ENCODE results near the gene WDFY4.

Gene WDFY4

DNA sequence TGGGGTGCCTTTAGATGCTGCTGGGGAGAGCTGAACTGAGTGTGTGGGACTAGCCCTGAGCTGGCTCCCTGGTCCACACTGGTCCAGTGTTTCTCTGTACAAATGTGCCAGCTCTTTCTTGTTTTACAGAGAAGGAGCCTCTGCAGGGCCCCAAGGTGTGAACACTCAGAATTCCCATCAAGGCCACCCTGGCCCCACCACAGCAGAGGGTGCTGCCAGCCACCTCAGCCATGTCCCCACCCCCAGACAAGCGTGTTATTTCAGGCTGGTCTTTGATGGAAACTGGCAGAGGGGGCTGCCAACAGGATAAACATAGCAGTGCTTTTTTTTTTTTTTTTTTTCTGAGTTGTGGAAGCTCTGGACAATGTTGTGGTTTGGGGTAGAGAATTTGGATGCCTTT is 323.4 kb downstream of the WDFY4 start:
- no peak overlapping the region for H3K4me3 ChIP-seq
- H3K36me3 ChIP-seq = no peaks in the 10 kb centered on the region

DNA sequence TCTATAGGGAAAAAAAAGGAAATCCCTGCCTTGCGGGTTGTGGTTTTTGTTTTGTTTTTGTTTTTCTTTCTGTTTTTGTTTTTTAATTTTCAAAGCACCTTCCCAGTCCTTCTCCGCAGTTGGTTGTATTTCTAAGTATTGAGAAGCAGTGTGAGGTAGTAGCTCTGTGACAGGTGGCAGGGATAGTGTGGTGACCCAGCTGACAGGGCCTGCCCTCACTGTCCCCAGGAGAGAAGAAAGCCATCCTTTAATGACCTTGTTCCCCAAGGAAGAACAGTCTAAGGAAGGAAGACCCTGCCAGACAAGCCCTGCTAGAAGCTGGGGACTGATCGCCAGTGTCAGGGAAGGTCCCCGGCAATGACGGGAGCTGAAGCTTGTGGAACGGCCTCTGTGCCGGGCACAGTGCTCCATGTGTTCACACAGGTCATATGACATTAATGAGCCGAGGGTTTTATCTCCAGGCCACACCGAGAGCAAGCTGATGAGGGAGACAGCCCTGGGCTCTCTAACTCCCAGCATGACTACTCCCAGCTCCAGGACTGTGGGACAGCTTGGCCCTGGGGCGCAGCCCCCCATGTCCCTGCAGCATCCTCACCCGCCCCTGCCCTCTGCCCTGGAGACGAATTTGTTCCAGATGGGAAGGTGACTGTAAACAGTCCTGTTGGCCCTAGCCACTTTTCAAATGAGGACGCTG is 324.0 kb downstream of the WDFY4 start:
- Histone ChIP-seq H3K27ac (peak overlapping the region in 1 of 2 donors; percentile 30), H3K36me3 (no peaks in the 10 kb centered on the region), H3K9me3 (no peaks in the 10 kb centered on the region), H3K27me3 (no peaks in the 10 kb centered on the region), H3K4me3 (no peak overlapping the region), H3K4me1 (peaks cover 0 to 30% (median 19%) of the 10 kb centered on the region in 4 donors)
- no peak for DNase-seq
- intact Hi-C loops (cut with DNase I; ENCODE audit: low total_unique reads) = no loop called here
- TF ChIP-seq, protein P1, sequence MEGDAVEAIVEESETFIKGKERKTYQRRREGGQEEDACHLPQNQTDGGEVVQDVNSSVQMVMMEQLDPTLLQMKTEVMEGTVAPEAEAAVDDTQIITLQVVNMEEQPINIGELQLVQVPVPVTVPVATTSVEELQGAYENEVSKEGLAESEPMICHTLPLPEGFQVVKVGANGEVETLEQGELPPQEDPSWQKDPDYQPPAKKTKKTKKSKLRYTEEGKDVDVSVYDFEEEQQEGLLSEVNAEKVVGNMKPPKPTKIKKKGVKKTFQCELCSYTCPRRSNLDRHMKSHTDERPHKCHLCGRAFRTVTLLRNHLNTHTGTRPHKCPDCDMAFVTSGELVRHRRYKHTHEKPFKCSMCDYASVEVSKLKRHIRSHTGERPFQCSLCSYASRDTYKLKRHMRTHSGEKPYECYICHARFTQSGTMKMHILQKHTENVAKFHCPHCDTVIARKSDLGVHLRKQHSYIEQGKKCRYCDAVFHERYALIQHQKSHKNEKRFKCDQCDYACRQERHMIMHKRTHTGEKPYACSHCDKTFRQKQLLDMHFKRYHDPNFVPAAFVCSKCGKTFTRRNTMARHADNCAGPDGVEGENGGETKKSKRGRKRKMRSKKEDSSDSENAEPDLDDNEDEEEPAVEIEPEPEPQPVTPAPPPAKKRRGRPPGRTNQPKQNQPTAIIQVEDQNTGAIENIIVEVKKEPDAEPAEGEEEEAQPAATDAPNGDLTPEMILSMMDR (IDR thresholded peaks at IDR 0.05) = no peak

More for the DNA sequence above, 323.4 kb downstream of the WDFY4 start:
- Histone ChIP-seq H3K4me1 (peaks cover 0 to 29% (median 19%) of the 10 kb centered on the region in 4 donors), H3K27me3 (no peaks in the 10 kb centered on the region), H3K9me3 (no peaks in the 10 kb centered on the region), H3K27ac (peak overlapping the region in 1 of 2 donors; percentile 30)
- TF ChIP-seq, protein P1 (IDR thresholded peaks at IDR 0.05) = no peak
- no peak for DNase-seq
- intact Hi-C loops (cut with DNase I; ENCODE audit: low total_unique reads) = no loop called here

DNA sequence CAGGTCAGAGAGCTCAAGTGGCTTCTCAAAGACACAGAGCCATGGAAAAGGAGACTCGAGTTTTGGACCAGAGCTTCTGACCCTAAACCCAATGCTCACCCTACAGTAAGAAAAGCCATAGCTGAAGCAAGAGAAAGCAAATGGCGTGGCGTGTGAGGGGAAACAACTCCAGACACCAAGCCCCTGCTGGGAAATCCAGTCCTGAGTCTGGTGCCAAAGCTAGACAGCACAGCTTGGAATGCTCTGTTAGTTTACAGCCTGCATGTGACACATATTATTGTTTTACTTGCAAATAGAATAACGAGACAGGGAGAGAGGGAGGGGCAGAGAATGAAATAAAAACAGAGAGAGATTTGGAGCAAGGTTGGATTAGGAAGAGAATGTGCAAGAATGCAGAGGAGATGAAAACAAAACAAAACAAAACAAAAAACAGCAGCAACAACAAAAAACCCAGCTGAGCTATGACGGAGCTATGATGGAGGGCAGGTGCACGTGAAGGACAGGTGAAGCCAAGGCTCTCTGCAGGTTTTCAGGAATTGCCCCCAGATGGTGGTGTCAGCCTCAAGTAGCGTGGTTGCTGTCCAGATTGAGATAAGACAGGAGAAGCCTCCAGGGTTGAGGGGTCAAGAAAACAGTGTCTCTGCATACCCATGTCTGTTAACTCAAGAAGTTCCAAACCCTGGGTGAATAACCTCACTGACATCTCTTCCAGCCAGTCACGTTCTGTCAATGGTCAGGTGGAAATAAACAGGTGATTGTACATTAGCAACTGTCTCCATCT is 324.7 kb downstream of the WDFY4 start:
- Histone ChIP-seq H3K27ac (no peak overlapping the region), H3K4me3 (no peak overlapping the region), H3K4me1 (peaks cover 0 to 30% (median 19%) of the 10 kb centered on the region in 4 donors), H3K9me3 (no peaks in the 10 kb centered on the region), H3K27me3 (no peaks in the 10 kb centered on the region), H3K36me3 (no peaks in the 10 kb centered on the region)
- TF ChIP-seq, protein P1 (IDR thresholded peaks at IDR 0.05) = no peak
- intact Hi-C loops (cut with DNase I; ENCODE audit: low total_unique reads) = no loop called here
- no peak for DNase-seq

DNA sequence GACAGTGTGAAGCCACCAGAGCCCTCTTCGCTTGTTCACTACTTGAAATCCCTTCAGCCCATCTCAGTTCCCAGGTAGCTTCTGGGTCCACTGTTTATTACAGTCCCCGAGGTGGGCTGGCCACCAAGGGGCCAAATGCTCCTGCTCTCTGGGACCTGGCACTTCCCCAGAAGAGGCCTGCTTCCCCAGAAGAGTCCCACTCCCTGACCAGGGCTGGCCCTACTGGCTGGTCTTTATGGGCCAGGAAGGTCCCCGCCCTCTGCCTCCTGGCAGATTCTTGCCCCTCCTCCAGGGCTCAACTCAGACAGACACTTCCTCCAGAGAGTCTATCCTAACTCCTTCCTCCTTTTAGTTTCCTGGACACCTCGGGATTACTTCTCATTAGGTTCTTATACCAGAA is 325.6 kb downstream of the WDFY4 start:
- DNase-seq = no peak
- Histone ChIP-seq H3K4me1 (peaks cover 0 to 30% (median 19%) of the 10 kb centered on the region in 4 donors), H3K27ac (no peak overlapping the region), H3K27me3 (no peaks in the 10 kb centered on the region), H3K4me3 (no peak overlapping the region), H3K9me3 (no peaks in the 10 kb centered on the region), H3K36me3 (no peaks in the 10 kb centered on the region)
- intact Hi-C loops (cut with DNase I; ENCODE audit: low total_unique reads) = no loop called here
- TF ChIP-seq, protein P1 (IDR thresholded peaks at IDR 0.05) = no peak

DNA sequence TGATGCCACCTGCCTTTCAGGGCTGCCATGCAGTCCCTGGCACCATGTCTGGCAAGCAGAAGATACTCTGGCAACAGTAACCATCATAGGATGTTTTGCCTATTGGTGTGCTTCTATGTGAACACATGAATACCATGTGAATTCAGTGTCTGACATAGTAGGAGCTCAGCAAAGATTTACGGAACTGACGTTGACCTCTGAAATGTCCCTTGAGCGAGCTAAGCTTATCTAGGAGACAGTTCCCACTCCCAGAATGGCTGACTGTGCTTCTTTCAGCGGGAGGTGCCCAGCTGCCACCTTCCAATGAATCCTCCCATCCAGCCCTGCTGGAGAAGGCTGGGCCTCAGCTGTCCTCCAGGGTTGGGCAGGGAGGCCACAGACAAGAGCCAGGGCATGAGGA is 326.2 kb downstream of the WDFY4 start:
- no peaks in the 10 kb centered on the region for H3K27me3 ChIP-seq
- TF ChIP-seq, protein P1 (IDR thresholded peaks at IDR 0.05) = no peak
- H3K27ac ChIP-seq = no peak overlapping the region
- no peaks in the 10 kb centered on the region for H3K36me3 ChIP-seq
- H3K9me3 ChIP-seq = no peaks in the 10 kb centered on the region
- intact Hi-C loops (cut with DNase I; ENCODE audit: low total_unique reads) = no loop called here
- peaks cover 0 to 30% (median 19%) of the 10 kb centered on the region in 4 donors for H3K4me1 ChIP-seq
- H3K4me3 ChIP-seq = no peak overlapping the region
- no peak for DNase-seq
